ENCODE data around the gene PGAP3.
A peak's percentile ranks its signal among the peaks of the same experiment; 100 is the strongest.

DNA sequence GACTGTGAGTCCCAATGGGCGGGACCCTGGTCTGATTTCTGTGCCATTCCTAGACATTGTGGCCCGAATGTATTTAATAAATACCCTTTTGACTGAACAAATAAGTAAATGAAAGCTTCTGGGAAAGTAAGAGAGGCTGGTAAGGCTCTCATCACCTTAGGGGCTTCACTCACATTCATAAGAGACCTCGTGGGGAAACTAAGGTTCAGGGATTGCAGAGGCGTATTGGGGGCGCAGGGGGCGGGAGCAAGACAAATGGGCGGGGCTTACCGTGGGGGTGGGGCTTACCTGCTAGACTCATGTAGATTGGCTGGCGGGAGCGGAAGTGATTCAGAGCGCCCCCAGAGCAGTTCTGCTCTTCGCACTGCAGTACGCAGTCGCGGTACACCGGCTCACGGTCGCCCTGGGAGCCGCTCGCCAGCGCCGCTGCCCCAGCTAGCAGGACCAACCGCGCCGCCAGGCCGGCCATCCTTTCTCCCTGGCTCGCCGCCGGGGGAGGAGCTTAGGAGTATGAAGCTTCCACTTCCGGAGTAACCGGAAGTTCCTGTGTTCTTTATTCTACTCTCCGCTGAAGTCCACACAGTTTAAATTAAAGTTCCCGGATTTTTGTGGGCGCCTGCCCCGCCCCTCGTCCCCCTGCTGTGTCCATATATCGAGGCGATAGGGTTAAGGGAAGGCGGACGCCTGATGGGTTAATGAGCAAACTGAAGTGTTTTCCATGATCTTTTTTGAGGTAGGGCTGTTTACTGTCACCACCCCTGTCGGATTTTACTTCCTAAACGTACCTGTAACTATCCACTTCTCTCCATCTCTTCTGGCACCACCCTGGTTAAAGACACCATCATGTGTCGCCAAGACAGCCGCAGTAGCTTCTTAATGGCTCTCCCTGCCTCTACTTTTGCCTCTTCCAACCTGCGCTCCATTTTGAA, at the start of gene PGAP3:
- TF ChIP-seq ZNF580 (tag by site-specific recombination; IDR thresholded peaks at IDR 0.05), result no peak
- TF ChIP-seq, protein P1, sequence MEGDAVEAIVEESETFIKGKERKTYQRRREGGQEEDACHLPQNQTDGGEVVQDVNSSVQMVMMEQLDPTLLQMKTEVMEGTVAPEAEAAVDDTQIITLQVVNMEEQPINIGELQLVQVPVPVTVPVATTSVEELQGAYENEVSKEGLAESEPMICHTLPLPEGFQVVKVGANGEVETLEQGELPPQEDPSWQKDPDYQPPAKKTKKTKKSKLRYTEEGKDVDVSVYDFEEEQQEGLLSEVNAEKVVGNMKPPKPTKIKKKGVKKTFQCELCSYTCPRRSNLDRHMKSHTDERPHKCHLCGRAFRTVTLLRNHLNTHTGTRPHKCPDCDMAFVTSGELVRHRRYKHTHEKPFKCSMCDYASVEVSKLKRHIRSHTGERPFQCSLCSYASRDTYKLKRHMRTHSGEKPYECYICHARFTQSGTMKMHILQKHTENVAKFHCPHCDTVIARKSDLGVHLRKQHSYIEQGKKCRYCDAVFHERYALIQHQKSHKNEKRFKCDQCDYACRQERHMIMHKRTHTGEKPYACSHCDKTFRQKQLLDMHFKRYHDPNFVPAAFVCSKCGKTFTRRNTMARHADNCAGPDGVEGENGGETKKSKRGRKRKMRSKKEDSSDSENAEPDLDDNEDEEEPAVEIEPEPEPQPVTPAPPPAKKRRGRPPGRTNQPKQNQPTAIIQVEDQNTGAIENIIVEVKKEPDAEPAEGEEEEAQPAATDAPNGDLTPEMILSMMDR (tag by site-specific recombination; IDR thresholded peaks at IDR 0.05), result peak; percentile 57
- TF ChIP-seq PRDM10 (tag by site-specific recombination; IDR thresholded peaks at IDR 0.05), result peak; percentile 62
- no peak for TF ChIP-seq PBX3 (CRISPR knock-in tag; IDR thresholded peaks at IDR 0.05)
- no peak for TF ChIP-seq ZNF530 (tag by site-specific recombination; IDR thresholded peaks at IDR 0.05; ENCODE audit: low read depth)

Measured in HEK293 (cell line).